Neural cell (in vitro differentiated cells): ENCODE results near the gene FARP1.

Experiments
- CTCF ChIP-seq: fragments of 450-650 bp; IDR thresholded peaks from 2 replicates; pipeline ENCODE4 v1.5.1; 2014; ENCODE audit warnings: antibody characterized with exemption, mild to moderate bottlenecking, moderate library complexity; ENCODE audit not compliant: poor library complexity, severe bottlenecking
- EP300 ChIP-seq: fragments of 450-650 bp; conservative IDR thresholded peaks from 2 replicates; pipeline ENCODE4 v1.6.1; 2014; ENCODE audit warnings: antibody characterized with exemption, mild to moderate bottlenecking, moderate library complexity; ENCODE audit not compliant: poor library complexity, severe bottlenecking
- EZH2 ChIP-seq: fragments of 200-600, 300-800 bp; shearing (Covaris generic), sonication (generic); IDR thresholded peaks from 2 replicates; pipeline ENCODE4 v1.6.1; 2014; ENCODE audit warnings: antibody characterized with exemption, low read length, borderline replicate concordance, mild to moderate bottlenecking; ENCODE audit not compliant: insufficient read depth, poor library complexity, severe bottlenecking
- POLR2AphosphoS5 ChIP-seq: IDR thresholded peaks from 2 replicates; pipeline ENCODE4 v1.6.1; 2012
- REST ChIP-seq: IDR thresholded peaks from 2 replicates; pipeline ENCODE4 v1.6.1; 2012; ENCODE audit warnings: borderline replicate concordance
- TAF1 ChIP-seq: IDR thresholded peaks from 2 replicates; pipeline ENCODE4 v1.6.1; 2012; ENCODE audit warnings: low read depth

- TF ChIP-seq CTCF (no peak), TAF1 (no peak), REST (no peak), EP300 (no peak), POLR2AphosphoS5 (no peak), EZH2 (no peak)
Measured at GRCh38 chr13:98324105-98324504, 181.2 kb downstream of the FARP1 start.
